ENCODE measurements around the gene PSMB7. TPM values are rescaled to one million over a fixed set of nuclear protein-coding genes. Genes with fewer than 3 reads are reported as not detected.

The PSMB7 gene
- total and polyA plus RNA-seq, 2 of the 8 experiments (the other 6 are each of a cell fraction or from before 2014, with no cell fraction given): 222 to 357 TPM

- Histone ChIP-seq H4K91ac (replicated peaks; ENCODE audit: insufficient read length, low read length) (no peak overlapping the region), H3K4me3 (ENCODE audit: extremely low read depth in 1 of 4, insufficient read depth in 2 of 4, low read depth in 3 of 4, low read length in 4 of 4) (no peak overlapping the region), H3K4ac (replicated peaks; ENCODE audit: insufficient read length, low read depth, low read length) (no peak overlapping the region), H3K9ac (replicated peaks in 1 of 4; ENCODE audit: extremely low read depth in 1 of 4, low read depth in 3 of 4, low read length in 3 of 4) (no peak overlapping the region), H3K23me2 (ENCODE audit: low read depth, low read length) (no peaks in the 10 kb centered on the region), H2BK120ac (replicated peaks; ENCODE audit: low read depth, low read length) (no peak overlapping the region), H2BK20ac (ENCODE audit: low read length) (no peak overlapping the region), H3K36me3 (ENCODE audit: control insufficient read depth in 2 of 4, insufficient read depth in 4 of 4, low read length in 3 of 4) (no peaks in the 10 kb centered on the region), H2BK15ac (ENCODE audit: low read length) (no peak overlapping the region), H3K4me2 (ENCODE audit: insufficient read depth in 1 of 2, low read depth in 2 of 2, low read length in 2 of 2) (no peak overlapping the region), H4K20me1 (replicated peaks in 1 of 2; ENCODE audit: control insufficient read depth in 1 of 2, insufficient read depth in 2 of 2, low read length in 2 of 2) (peaks cover 0 to 4% of the 10 kb centered on the region in 2 experiments), H3K18ac (ENCODE audit: extremely low read depth, low read length) (no peak overlapping the region), H3K27me3 (replicated peaks in 1 of 4; ENCODE audit: control insufficient read depth in 3 of 4, extremely low read depth in 1 of 4, insufficient read depth in 3 of 4, low read length in 3 of 4) (no peaks in the 10 kb centered on the region), H3K14ac (ENCODE audit: insufficient read length) (no peak overlapping the region), H2BK12ac (ENCODE audit: low read depth, low read length) (no peak overlapping the region), H4K8ac (ENCODE audit: extremely low read depth, insufficient read depth, low read length) (no peak overlapping the region), H2AFZ (ENCODE audit: low read length) (no peak overlapping the region), H3K23ac (ENCODE audit: insufficient read length) (no peak overlapping the region), H3K56ac (replicated peaks; ENCODE audit: insufficient read length, low read depth, low read length) (no peak overlapping the region), H3K27ac (ENCODE audit: low read depth, low read length) (no peak overlapping the region), H3K79me2 (ENCODE audit: control insufficient read depth in 1 of 2, insufficient read depth in 2 of 2, low read length in 2 of 2) (no peaks in the 10 kb centered on the region), H3K79me1 (ENCODE audit: low read depth, low read length) (no peaks in the 10 kb centered on the region; the same call in none of the 2 replicates), H3K4me1 (replicated peaks in 1 of 4; ENCODE audit: control insufficient read depth in 3 of 4, insufficient read depth in 4 of 4, low read length in 3 of 4) (peaks cover 0 to 9% (median 3%) of the 10 kb centered on the region in 4 experiments; a peak in 3 of 7 replicates), H2BK5ac (ENCODE audit: low read depth, low read length) (no peak overlapping the region), H4K5ac (ENCODE audit: insufficient read length, low read depth, low read length) (no peak overlapping the region), H3K9me3 (ENCODE audit: insufficient read depth in 2 of 2, low read depth in 1 of 2, low read length in 1 of 2) (no peaks in the 10 kb centered on the region), H2AK5ac (ENCODE audit: low read depth, low read length) (no peak overlapping the region)
- TF ChIP-seq BCL11A (IDR thresholded peaks at IDR 0.05; ENCODE audit: low read depth in 2 of 2, low read length in 2 of 2): no peak
- no peak for TF ChIP-seq CBX5 (IDR thresholded peaks at IDR 0.05; ENCODE audit: low read depth, low read length)
- WGBS, 2 experiments (ENCODE audit: extremely low coverage in 1 of 2, insufficient coverage in 1 of 2, insufficient read length in 1 of 2, insufficient replicate concordance in 2 of 2, low coverage in 1 of 2, low lambda C conversion rate in 2 of 2, missing lambda C conversion rate in 1 of 2): 90% methylated on average over 13 of the region's 13 CpGs; no CpG with 5 or more reads in 1 of the 2 experiments
- CTCF ChIA-PET (ENCODE audit: partially characterized antibody): interaction anchor here (0.6 to 1.5 kb wide), 4 partner anchors 10 to 265 kb away, joined by 3 to 4 read pairs (median 4); no protein-coding TSS in a partner anchor
- DNase-seq (ENCODE audit: low read depth in 1 of 2, low spot score in 2 of 2) (no peak), FAIRE-seq (no peak)
- POLR2A ChIA-PET (ENCODE audit: partially characterized antibody): no interaction called here
Observed at GRCh38 chr9:124306098-124306735, 109.0 kb downstream of the PSMB7 start.

Data from H1 (cell line).